GM18505 (cell line): ENCODE data around the gene KCTD6.
A peak's percentile ranks its signal among the peaks of the same experiment; 100 is the strongest.

Experiments
- ATAC-seq: cut with Tn5 transposase; IDR thresholded peaks from one replicate; pipeline ENCODE4 v1.9.1; 2021; ENCODE audit not compliant: unreplicated experiment
- POLR2A ChIP-seq: IDR thresholded peaks from 4 replicates; pipeline ENCODE4 v1.6.1; 2011; ENCODE audit warnings: borderline replicate concordance; ENCODE audit not compliant: insufficient read depth, insufficient read length; ENCODE audit errors: extremely low read depth

The KCTD6 gene

GRCh38 chr3:58491506-58492402, at the start of gene KCTD6:
KCTD6 (plus strand) TSS chr3:58492096; CDS start chr3:58498756, 6,660 bp downstream.
- TF ChIP-seq POLR2A, result peak; percentile 43
- ATAC-seq, result peak; percentile 93

- ATAC-seq, result no peak
- no peak for TF ChIP-seq POLR2A
Observed at GRCh38 chr3:58452176-58452575, 39.7 kb upstream of the KCTD6 start.

GRCh38 chr3:58459160-58459559, 32.7 kb upstream of the KCTD6 start:
- no peak for ATAC-seq
- no peak for TF ChIP-seq POLR2A

- no peak for TF ChIP-seq POLR2A
- no peak for ATAC-seq
Observed at GRCh38 chr3:58462829-58463180, 29.1 kb upstream of the KCTD6 start.

- ATAC-seq, result no peak
- no peak for TF ChIP-seq POLR2A
Observed at GRCh38 chr3:58463181-58463941, 28.5 kb upstream of the KCTD6 start.

GRCh38 chr3:58463942-58464271, 28.0 kb upstream of the KCTD6 start:
- TF ChIP-seq POLR2A, result no peak

GRCh38 chr3:58464866-58465265, 27.0 kb upstream of the KCTD6 start:
- TF ChIP-seq POLR2A, result no peak
- no peak for ATAC-seq

More at GRCh38 chr3:58463942-58464271, 28.0 kb upstream of the KCTD6 start:
- ATAC-seq, result no peak

- TF ChIP-seq POLR2A, result no peak
- ATAC-seq, result no peak
Observed at GRCh38 chr3:58466899-58467563, 24.9 kb upstream of the KCTD6 start.

- no peak for ATAC-seq
- TF ChIP-seq POLR2A, result no peak
Observed at GRCh38 chr3:58469096-58469495, 22.8 kb upstream of the KCTD6 start.

- no peak for TF ChIP-seq POLR2A
- ATAC-seq, result no peak
Observed at GRCh38 chr3:58470363-58471024, 21.4 kb upstream of the KCTD6 start.

GRCh38 chr3:58471025-58471887, 20.6 kb upstream of the KCTD6 start:
- no peak for ATAC-seq
- TF ChIP-seq POLR2A, result no peak

- no peak for ATAC-seq
- no peak for TF ChIP-seq POLR2A
Observed at GRCh38 chr3:58473275-58473674, 18.6 kb upstream of the KCTD6 start.
